GM19324 (cell line): Measurements from ENCODE around the gene SBNO2.

Source experiments
- ATAC-seq: cut with Tn5 transposase; IDR thresholded peaks from one replicate; pipeline ENCODE4 v1.9.1; 2021; ENCODE audit warnings: mild to moderate bottlenecking, moderate library complexity; ENCODE audit not compliant: unreplicated experiment, low FRiP score

SBNO2 gene

DNA sequence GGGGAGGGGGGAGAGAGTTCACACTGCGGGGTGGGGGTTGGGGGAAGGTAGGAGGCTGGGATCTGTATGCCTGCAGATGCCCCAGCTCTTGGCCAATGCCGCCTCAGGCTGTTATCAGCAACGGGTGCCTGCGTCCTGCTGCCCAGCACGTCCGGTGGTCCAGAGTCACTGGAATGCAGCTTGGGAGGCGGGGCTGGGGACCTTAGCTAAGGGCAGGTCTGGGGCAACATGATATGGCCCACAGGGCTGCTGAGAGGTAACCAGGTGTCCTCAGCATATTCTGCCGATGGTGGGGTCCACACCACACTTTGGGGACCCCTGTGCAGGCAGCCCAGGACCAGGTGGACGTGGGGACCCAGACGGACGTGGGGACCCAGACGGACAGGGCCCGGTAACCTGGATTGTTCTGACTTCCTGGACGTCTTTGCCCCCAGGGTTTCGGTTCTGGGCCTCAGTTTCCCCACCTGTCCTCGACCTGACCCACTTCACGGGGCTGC lies 107.8 kb downstream of the SBNO2 start:
- ATAC-seq = no peak

DNA sequence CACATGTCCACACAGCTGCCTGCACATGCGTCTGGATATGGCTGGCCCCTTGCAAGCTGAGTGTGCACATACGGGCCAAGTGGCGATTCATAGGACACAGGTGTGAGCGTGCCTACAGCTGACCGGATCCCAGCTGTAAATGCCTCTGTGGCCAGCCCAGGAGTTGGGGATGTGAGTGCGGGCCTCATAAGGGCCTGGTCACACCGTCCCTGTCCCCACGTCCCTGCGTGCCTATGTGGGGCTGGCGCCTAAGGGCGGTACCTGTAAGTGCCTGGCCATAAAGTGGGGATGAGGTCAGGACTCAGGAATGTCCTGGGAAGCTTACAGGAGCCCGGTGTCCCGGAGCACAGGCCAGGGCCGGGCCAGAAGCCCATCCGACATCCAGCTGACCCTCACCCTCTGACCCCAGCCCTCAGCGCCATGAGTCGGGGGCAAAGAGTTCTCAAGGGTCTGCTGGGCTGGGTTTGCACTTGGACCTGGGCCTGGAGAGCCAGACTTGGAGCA lies 108.4 kb downstream of the SBNO2 start:
- ATAC-seq = no peak

DNA sequence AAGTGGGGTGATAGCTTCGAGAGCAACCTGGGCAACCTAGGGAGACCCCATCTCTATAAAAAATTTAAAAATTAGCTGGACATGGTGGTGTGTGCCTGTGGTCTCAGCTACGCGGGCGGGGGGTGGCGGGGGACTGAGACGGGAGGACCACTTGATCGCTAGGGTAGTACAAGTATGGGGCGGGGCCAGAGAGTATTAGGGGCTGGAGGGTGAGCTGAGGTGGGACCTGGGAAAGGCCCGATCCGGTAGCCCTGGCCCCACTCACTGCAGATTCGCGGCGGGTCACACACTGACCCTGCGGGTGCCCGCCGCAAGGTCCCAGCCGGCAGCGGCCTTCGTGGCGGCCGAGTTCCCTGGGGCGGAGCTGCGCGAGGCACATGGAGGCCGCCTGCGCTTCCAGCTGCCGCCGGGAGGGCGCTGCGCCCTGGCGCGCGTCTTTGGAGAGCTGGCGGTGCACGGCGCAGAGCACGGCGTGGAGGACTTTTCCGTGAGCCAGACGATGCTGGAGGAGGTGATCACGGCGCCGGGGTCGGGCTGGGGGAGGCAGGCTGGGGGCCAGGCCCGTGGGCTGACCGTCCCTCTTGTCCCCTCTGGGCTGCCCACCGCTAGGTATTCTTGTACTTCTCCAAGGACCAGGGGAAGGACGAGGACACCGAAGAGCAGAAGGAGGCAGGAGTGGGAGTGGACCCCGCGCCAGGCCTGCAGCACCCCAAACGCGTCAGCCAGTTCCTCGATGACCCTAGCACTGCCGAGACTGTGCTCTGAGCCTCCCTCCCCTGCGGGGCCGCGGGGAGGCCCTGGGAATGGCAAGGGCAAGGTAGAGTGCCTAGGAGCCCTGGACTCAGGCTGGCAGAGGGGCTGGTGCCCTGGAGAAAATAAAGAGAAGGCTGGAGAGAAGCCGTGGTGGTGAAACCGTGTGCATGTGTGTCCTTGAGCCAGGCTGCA lies 109.1 kb downstream of the SBNO2 start:
- no peak for ATAC-seq

DNA sequence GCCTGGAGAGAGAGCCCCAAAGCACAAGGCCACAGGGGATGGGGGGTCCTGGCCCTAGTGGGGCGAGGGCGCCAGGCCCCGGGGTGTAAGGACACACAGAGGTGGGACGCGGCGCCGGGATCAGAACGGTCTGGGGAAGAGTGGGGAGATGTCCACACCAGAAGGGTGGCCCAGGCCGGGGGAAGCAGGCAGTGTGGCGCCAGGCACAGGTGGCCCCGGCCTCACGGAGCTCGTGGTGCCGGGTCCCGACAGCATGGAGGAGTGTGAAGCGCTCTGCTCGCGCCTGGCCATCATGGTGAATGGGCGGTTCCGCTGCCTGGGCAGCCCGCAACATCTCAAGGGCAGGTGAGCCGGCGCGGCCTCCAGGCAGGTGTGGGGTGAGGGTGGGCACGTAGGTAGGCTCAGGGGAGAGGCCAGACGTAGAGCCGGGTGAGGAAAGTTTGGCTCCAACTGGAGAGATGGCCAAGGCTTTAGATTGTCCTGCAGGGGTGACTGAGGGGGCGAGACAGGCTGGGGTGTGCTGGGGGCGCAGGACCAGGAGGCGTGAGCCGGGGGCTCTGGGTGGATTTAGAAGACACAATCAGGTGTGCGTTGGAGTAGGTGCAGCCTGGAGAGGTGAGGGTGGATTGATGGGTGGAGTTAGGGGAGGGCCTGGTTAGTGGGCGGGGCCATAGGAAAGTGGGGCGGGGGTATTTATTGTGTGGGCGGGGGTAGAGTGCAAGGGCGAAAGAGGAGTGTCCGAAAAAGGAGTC lies 110.0 kb downstream of the SBNO2 start:
- no peak for ATAC-seq

DNA sequence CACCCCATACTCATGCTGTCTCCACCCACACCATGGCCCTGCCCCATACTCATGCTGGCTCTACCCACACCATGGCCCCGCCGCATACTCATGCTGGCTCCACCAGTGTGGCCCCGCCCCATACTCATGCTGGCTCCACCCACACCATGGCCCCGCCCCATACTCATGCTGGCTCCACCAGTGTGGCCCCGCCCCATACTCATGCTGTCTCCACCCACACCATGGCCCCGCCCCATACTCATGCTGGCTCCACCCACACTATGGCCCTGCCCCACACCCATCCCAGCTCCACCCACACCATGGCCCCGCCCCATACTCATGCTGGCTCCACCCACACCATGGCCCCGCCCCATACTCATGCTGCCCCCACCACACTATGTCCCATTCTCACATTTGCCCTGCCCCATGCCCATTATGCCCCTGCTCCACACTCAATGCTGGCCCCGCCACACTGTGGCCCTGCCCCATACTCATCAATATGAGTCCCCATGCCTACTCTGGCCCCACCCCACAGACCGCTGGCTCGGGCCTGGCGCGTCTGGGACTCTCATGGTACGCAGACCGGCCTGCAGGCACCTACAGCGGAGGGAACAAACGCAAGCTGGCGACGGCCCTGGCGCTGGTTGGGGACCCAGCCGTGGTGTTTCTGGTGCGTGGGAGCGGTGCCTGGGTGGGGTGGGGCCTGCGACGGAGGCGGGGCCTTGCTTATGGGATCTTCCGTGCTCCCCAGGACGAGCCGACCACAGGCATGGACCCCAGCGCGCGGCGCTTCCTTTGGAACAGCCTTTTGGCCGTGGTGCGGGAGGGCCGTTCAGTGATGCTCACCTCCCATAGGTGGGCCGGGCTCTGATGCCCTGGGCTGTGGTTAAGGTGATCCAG lies 110.8 kb downstream of the SBNO2 start:
- ATAC-seq = no peak

DNA sequence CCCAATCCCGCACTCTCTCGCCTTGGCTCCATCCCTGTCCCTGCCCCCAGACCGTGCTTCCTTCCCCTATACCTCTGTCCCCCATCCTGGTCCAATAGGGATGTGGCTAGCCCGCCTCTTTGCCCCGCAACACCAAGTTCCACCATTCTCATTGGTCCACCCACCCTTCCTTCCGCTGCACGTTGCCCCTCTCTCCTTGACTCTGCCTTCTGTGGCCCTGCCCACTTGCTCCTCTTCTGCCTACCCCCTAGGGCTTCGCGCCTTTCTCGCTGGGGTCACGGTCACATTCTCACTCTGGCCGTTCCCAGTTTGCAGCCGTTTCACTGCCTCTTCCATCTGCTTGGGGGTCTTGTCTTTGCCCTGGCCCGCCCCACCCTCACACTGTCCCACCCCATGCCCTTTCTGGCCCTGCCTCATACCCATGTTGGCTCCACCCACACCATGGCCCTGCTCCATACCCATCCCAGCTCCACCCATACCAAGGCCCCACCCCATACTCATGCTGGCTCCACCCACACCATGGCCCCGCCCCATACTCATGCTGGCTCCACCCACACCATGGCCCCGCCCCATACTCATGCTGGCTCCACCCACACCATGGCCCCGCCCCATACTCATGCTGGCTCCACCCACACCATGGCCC lies 111.6 kb downstream of the SBNO2 start:
- no peak for ATAC-seq

DNA sequence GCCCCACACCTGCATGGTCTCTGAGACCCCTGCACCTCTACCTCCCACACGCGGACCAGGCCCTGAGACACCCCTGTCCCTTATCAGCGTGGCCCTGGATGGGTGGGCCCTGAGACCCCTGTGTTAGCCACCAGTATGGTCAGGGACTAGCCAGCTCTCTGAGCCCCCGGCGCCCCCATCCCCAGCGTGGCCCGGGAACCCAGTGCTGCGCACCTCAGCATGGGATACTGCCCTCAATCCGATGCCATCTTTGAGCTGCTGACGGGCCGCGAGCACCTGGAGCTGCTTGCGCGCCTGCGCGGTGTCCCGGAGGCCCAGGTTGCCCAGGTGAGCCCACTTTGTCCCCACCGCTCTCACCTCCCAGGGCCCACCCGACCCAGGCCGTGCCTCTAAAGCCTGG lies 112.1 kb downstream of the SBNO2 start:
- no peak for ATAC-seq

DNA sequence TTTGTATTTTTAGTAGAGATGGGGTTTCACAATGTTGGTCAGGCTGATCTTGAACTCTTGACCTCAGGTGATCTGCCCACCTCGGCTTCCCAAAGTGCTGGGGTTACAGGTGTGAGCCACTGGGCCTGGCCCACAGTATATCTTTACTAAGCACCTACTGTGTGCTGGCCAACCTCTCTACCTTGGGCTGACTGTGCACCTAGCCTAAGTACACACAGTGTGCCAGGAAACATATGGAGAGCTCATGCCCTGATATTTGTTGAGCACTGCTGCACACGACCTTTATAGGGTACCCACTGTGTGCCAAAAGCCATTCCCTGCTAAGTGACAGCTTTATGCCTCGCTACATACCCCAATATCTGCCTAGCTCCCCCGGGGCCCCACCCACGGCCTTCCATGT lies 113.4 kb downstream of the SBNO2 start:
- no peak for ATAC-seq

DNA sequence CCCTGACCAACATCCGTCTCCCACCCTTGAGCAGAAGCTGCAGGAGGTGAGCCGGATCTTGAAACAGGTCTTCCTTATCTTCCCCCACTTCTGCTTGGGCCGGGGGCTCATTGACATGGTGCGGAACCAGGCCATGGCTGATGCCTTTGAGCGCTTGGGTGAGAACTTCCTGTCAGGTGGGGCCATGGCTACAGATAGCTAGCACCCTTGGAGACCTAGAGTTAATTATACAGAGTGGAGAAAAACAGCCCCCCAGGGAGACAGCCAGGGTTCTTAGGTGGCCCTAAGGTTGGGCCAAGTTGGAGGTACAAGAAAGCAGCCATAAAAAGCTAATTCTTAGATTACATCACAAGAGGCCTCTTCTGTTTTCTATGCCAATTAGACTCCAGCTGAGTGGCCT lies 116.0 kb downstream of the SBNO2 start:
- ATAC-seq = no peak
